HEK293 (cell line): ENCODE results near the gene TPP1.

Experiments
- CTCF ChIP-seq: fragments of 450-650 bp; formaldehyde crosslinking; IDR thresholded peaks from 2 replicates; pipeline ENCODE4 v1.5.1; 2016; ENCODE audit warnings: missing biosample characterization, missing genetic modification characterization
- PATZ1 ChIP-seq: fragments of 450-650 bp; formaldehyde crosslinking; IDR thresholded peaks from 2 replicates; pipeline ENCODE4 v1.5.1; 2016; ENCODE audit warnings: missing biosample characterization, missing genetic modification characterization
- ZBTB49 ChIP-seq: fragments of 450-650 bp; formaldehyde crosslinking; IDR thresholded peaks from 2 replicates; pipeline ENCODE4 v1.5.1; 2016; ENCODE audit warnings: missing biosample characterization, missing genetic modification characterization, low read depth
- ZNF169 ChIP-seq: fragments of 450-650 bp; formaldehyde crosslinking; IDR thresholded peaks from 2 replicates; pipeline ENCODE4 v1.5.1; 2016; ENCODE audit warnings: missing biosample characterization, missing genetic modification characterization
- ZNF510 ChIP-seq: fragments of 450-650 bp; formaldehyde crosslinking; IDR thresholded peaks from 2 replicates; pipeline ENCODE4 v1.5.1; 2018; ENCODE audit warnings: mild to moderate bottlenecking, missing genetic modification characterization, missing biosample characterization; ENCODE audit not compliant: insufficient replicate concordance
- ZNF654 ChIP-seq: fragments of 450-650 bp; formaldehyde crosslinking; IDR thresholded peaks from 2 replicates; pipeline ENCODE4 v1.5.1; 2016; ENCODE audit warnings: low read depth, missing biosample characterization, missing genetic modification characterization

- TF ChIP-seq CTCF (tag by site-specific recombination), result no peak
- no peak for TF ChIP-seq ZBTB49
- no peak for TF ChIP-seq ZNF169 (tag by site-specific recombination)
- no peak for TF ChIP-seq PATZ1 (tag by site-specific recombination)
- no peak for TF ChIP-seq ZNF510 (tag by site-specific recombination)
- TF ChIP-seq ZNF654, result no peak
Measured at GRCh38 chr11:6655790-6656583, 36.8 kb upstream of the TPP1 start, which contains the start of gene DCHS1.
